Fibroblast of gingiva (primary cell): ENCODE measurements around the gene VSIR.

Experiments used
- DNase-seq: peaks from one replicate; pipeline ENCODE4 v3.0.0-alpha.2; 2011; ENCODE audit warnings: low read depth

The VSIR gene

GRCh38 chr10:71782221-71782916 lies 9.0 kb upstream of the VSIR start:
- DNase-seq: no peak

- no peak for DNase-seq
Observed at GRCh38 chr10:71780719-71781118, 7.4 kb upstream of the VSIR start.

GRCh38 chr10:71780156-71780555 lies 6.8 kb upstream of the VSIR start:
- no peak for DNase-seq

DNA sequence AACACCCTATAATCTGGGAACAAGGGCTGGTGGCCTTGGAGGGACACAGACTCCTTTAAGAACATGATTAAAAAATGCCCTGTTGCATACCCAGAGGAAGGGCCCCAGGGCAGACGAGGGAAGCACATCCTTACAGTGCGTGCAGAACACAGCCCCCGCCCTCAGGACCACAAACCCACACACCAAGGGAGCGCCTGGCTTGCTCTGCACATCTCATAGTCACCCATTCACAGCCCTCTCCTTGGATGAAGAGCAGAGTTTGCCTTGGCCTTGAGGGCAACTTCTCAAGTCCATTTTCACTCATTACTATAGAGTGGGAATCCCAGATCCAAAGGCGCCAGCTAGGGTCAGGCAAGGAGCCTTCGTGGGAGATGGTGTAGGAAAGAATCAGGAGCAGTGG lies 6.3 kb upstream of the VSIR start:
- no peak for DNase-seq

GRCh38 chr10:71778071-71778825 lies 4.9 kb upstream of the VSIR start:
- DNase-seq: no peak

GRCh38 chr10:71777213-71777985 lies 4.1 kb upstream of the VSIR start:
- no peak for DNase-seq

DNA sequence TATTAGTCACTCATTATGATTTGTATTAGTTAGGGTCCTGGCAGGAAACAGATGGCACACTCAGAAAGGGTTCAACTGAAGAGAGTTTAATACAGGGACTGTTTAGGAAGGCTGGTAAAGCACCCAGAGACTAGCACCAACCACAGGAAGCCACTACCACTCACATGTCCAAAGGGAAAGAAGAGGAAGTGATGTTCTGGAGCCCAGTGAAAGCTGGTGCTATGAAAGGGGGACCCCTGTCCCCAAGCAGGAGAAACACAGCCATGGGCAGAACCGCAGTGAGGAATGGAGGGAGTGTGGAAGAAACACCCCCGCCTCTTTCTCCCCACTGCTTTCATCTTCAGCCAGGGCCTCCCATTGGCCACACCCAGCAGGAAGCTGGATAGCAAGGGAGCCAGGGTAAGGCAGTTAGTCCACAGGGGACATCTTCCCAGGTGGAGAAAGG lies 3.2 kb upstream of the VSIR start:
- no peak for DNase-seq

- peak; percentile 26 for DNase-seq
Observed at GRCh38 chr10:71774916-71775702, 1.8 kb upstream of the VSIR start.

DNA sequence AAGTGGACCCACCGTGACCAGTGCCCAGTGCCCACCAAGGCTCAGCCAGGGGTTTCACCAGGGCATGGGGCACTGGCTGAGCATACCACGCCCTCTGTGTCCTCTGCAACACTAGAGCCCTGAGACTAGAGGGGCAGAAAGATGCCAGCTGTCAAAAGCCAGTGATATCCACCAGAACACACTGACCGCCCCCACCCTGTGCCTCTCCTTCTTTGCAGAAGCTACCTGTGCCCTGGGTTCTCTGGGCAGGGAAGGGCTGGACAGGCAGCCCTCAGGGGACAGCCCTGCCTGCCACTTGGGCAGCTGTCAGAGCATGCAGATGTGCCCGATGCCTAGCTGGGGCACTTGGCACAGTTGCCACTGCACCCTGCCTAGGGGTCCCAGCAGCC lies 494 bp downstream of the VSIR start:
- no peak for DNase-seq

DNA sequence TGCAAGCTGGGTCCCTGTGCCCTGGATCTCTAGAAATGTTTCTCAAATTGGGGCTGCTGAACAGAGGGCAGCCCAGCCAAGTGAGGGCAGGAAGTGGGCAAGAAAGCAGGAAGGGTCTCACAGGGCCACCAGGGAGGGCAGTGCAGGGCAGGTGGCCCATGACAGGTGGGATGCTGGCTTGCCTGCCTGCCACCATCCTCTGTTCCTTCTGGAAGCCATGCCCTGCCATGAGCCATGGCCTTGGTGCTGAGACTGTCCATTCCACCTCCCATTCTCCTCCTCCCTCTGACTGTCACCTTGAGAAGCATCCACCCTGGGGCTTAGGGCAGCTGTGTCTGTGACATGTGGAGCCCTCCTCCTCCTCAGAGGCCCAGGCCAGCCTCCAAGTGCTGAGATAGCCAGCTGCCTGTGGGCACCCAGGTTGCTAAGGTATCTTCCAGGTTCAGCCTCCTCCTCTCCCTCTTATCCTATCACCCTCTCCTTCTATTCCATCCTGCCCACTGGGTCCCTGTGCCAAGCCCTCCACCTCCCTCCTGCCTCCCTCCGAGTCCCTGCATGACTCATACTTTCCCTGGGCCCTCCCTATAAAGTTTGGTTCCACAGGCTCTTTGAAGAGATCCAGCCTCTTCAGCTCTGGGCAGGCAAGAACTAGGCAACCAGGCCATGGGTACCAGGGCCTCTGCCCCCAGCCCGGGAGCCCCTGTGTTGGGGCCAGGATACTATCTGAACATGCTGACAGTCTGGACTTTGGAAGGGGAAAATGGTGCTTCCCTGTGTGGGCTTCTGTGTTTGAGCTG lies 1.3 kb downstream of the VSIR start:
- DNase-seq: peak; percentile 71

GRCh38 chr10:71771204-71771603 lies 2.1 kb downstream of the VSIR start:
- no peak for DNase-seq

GRCh38 chr10:71770789-71771188 lies 2.5 kb downstream of the VSIR start:
- peak; percentile 72 for DNase-seq

DNA sequence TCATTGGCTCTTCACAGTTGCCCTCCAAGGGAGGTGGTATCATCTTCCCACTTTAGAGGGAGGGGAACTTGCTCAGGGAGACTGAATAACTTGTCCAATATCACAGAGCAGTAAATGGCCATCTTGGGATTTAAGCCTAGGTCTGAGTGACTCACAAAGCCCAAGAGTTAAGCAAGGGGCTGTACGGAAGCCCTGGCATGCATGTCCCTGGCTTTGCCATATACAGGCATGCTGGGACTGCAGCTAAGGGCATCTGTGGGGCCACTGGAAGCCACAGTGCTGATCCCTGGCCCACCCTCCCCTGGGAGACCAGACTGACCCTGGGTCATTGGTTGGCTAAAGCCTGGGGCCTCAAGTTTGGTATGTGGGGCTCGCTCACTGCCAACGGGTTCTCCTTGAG lies 3.1 kb downstream of the VSIR start:
- peak; percentile 35 for DNase-seq

DNA sequence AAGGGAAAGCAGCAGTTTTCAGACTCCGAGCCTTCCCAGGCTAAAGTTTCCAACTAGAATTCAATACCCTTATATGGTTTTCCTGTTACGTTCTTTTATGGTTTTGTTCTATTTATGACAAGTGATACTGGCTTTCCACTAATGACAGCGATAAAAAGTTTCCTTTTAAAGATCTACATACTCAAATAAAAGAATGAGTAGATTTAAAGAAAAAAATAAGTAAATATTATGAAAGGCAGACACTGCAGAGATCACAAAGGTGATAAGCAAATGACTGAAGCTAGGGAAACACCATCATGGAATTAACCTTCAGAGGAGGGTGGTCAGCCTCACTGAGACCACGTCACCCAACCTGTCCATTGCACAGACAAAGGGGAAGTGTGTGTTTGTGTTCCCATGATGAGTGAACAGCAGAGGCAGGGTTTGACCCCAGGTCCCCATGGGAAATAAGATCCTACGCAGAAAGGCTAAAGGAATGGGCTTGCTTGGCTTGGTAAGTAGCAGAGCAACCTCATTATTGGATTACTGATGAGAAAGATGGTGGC lies 4.0 kb downstream of the VSIR start:
- DNase-seq: no peak

DNA sequence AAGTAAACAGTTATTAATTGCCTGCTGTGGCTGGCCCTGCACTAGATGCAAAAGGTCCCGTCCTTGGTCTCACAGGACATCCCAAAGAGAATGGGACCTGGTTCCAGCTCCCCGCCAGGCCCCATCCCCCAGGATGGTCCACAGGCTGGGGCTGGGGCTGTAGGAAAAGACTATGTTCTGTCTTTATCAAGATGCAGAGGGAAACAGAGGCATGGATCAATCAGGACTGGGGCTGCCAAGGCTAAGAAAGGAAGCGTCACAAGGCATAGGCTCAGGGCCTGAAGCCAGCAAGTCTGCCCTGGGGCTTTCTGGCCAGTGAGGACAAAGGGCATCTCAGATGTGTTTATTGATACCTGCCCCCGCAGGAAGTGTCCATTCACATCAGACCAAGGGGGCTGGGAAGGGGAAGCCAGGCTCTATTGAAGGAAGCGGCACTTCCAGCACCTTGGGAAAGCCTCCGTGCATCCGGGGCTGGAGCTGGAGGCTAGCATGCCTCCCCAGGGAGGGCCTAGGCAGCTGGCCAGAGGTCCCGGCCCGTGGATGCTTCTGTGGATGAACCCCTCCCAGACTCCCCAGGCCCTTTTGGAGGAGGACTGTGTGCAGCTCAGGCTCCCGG lies 5.8 kb downstream of the VSIR start:
- peak; percentile 31 for DNase-seq

- DNase-seq: peak; percentile 91
Observed at GRCh38 chr10:71766717-71767419, 6.5 kb downstream of the VSIR start.

DNA sequence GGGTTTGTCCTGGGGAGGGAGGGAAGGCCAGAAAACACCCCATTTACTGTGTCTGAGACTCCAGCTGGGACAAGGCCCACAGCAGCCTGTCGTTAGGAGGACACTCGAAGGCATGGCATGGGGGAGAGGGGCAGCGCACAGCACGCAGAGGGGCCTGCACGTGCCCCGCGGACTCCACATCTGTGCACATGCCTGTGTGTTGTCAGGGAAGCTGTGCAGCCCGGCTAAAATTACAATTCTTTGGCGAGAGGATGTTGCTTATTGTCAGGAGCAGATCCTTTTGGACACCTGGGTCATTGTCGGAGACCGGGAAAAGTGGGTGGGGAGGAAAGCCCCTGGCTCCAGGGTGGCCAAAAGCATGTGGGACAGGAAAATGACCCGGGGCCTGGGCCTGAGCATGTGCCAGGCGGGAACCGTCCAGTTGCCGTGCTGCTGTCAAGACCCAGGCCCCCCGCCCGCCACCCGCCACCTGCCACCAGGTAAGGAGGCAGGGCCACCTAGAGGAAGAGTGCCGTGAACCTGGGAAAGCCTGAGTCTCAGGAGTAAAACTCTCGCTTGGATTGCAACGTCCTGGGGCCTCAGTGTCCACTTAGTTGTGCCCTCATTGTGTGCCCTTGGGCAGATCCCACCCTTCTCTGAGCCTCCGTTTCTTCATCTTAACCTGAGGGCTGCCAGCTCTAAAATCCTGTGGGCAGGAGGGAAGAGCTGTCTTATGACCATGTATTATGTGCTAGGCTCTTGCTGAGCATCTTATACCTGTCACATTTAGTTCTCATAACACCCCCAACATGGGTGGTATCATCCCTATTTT lies 7.2 kb downstream of the VSIR start:
- no peak for DNase-seq

DNA sequence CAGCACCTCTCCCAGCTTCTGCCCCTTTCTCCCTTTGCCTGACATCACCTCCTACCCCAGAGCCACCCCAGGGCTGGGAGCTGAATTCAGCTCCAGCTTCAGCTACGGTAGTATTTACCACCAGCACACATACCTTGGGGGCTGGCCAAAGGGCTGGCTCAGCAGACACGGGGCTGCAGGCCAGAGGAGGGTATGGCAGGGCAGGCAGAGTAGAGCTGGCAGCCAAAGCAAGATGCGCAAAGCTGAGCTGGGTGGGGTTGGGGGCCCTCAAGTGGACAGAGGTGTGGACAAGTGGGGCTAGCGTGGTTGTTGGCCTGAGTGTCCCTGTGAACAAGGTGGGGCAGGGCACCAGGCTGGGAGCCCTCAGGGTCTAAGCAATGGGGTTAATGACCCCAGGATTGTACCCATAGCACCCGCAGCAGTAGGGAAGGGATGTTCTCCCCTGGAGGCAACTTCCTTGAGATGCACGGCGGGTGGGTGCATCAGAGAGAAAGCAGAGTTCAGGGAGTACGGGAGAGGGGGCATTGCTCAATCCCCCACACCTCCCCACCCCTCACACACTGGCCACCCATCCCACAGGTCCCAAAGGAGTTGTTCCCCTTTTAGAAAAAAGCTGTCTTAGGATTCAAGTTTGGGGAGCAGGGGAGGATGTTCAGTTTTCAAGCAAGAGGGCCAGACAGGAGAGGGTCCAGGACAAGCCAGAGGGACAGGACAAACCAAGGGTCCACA lies 8.0 kb downstream of the VSIR start:
- DNase-seq: peak; percentile 39
